Lower leg skin (tissue), 4 donors: ENCODE data around the gene ATPAF2. TPM values are rescaled to one million over a fixed set of nuclear protein-coding genes. Genes with fewer than 3 reads are reported as not detected.

Experiments
- DNase-seq, 2 donors: peaks; one replicate each; pipeline ENCODE4 v3.0.0-alpha.2; 2019; ENCODE audit warnings: low spot score in 2 of 2
- H3K4me3 ChIP-seq: fragments of 200-600 bp; sonication (generic); 2 replicates; pipeline ENCODE4 v1.5.1; 2017; ENCODE audit warnings: mild to moderate bottlenecking, low read depth; ENCODE audit not compliant: poor library complexity, severe bottlenecking
- POLR2A ChIP-seq, 2 donors: fragments of 450-650 bp; IDR thresholded peaks; one replicate each; pipeline ENCODE4 v1.6.1; 2016 to 2017; ENCODE audit warnings: antibody characterized with exemption in 2 of 2, mild to moderate bottlenecking in 1 of 2, moderate library complexity in 1 of 2
- WGBS, 2 donors: methylation state at CpG; one replicate each; pipeline ENCODE4 v1.1.5; 2018; 5-methylcytosine and 5-hydroxymethylcytosine counted together
- intact Hi-C: fragments of 100-400 bp; cut with DNase I; formaldehyde crosslinking; loops from one replicate; pipeline ENCODE4 v1.15.0; 2023; ENCODE audit warnings: low total_unique reads
- total RNA-seq, 4 donors: library from RNA; depleted of rRNA; stranded (reverse); fragments of >200 nt; gene quantifications; one replicate each; pipeline ENCODE4 v1.1.0, GENCODE V29; 2016
- TF ChIP-seq, protein P1 (sequence below), 3 donors: fragments of 450-650 bp; IDR thresholded peaks; one replicate each; pipeline ENCODE4 v1.5.1; 2016; ENCODE audit warnings: antibody characterized with exemption in 3 of 3, mild to moderate bottlenecking in 3 of 3, moderate library complexity in 2 of 3

Gene ATPAF2
- total RNA-seq, 4 donors from 2014 or later = 17.4 to 32.1 (median 22.9) TPM

DNA sequence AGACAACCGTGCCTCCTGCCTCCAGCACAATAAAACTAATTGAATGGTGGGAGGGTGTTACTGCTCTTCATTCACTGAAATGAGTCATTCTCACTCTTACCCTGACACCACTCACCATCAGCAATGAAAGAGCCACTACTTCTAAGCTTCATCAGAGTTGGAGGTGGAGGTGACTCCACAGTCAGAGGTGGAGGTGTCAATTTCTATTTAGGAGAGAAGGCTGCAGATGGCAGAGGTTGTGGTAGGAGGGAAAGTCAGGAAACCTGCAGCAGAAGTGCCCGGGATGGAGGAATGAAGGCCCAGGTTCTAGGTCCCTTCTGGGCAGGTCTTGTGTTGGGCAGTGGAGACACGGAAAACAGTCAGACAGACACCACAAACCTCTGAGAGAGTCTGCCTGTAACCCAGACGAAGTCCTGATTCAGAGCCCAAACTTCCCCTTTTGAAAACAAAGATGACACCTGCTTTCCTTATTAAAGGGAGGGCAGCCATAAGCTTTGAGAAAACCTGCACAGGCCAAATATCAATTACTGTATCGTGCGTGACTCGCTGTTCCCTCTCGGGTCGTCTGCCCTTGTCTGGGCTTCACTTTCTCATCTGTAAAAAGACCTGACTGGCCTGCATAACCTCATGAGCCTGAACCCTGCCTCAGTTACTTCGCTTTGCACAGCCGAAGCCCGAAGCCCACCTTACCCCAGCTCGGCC, 668 bp downstream of the ATPAF2 start:
- TF ChIP-seq POLR2A (IDR thresholded peaks at IDR 0.05) = no peak
- TF ChIP-seq, protein P1, sequence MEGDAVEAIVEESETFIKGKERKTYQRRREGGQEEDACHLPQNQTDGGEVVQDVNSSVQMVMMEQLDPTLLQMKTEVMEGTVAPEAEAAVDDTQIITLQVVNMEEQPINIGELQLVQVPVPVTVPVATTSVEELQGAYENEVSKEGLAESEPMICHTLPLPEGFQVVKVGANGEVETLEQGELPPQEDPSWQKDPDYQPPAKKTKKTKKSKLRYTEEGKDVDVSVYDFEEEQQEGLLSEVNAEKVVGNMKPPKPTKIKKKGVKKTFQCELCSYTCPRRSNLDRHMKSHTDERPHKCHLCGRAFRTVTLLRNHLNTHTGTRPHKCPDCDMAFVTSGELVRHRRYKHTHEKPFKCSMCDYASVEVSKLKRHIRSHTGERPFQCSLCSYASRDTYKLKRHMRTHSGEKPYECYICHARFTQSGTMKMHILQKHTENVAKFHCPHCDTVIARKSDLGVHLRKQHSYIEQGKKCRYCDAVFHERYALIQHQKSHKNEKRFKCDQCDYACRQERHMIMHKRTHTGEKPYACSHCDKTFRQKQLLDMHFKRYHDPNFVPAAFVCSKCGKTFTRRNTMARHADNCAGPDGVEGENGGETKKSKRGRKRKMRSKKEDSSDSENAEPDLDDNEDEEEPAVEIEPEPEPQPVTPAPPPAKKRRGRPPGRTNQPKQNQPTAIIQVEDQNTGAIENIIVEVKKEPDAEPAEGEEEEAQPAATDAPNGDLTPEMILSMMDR (IDR thresholded peaks at IDR 0.05) = no peak
- WGBS, 2 donors = 4 to 5% methylated on average over 13 of the region's 13 CpGs
- DNase-seq = no peak
- H3K4me3 ChIP-seq = peak overlapping the region; percentile 75
- intact Hi-C loops = no loop called here

DNA sequence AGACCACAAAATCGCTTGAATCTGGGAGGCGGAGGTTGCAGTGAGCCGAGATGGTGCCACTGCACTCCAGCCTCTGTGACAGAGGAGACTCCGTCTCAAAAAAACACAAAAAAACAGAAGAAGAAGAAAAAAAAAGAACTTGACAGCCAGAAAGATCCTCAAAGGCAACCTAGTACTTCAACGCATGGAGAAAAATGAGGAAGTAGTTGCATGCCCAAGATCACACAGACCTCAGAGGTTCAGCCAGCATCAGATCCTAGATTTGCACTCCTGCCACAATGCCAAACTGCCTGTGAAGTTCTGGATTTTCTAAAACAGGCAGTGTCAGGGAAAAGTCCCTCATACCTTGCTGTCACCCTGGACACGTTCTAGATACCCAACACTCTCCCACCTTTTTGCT, 1.5 kb downstream of the ATPAF2 start:
- WGBS, 2 donors = 71 to 81% methylated on average over 6 of the region's 6 CpGs
- no peak for TF ChIP-seq POLR2A (IDR thresholded peaks at IDR 0.05)
- TF ChIP-seq, protein P1 (IDR thresholded peaks at IDR 0.05) = no peak
- DNase-seq = no peak
- H3K4me3 ChIP-seq = no peak overlapping the region
- intact Hi-C loops = no loop called here

DNA sequence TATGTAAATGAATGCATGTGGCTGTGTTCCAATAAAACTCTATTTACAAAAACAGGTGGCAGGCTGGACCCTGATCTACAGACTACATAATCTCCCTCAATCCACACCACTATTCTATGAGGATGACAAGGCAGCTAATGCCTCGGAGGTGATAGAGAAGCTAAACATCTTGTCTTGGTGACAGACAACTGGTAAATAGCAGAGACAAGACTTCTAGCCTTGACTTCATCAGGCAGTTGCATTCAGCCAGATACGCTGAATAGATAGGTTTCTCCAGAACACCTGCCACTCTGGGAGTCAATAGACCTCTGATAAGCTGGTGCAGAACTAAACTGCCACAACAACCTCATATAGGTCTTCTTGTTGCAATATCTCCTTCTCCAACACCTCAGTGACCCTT, 3.3 kb downstream of the ATPAF2 start:
- no peak overlapping the region for H3K4me3 ChIP-seq
- TF ChIP-seq POLR2A (IDR thresholded peaks at IDR 0.05) = no peak
- TF ChIP-seq, protein P1 (IDR thresholded peaks at IDR 0.05) = no peak
- DNase-seq = peak in 1 of 2 donors; percentile 8
- 79 to 81% methylated on average over 2 of the region's 2 CpGs for WGBS, 2 donors
- intact Hi-C loops = no loop called here

DNA sequence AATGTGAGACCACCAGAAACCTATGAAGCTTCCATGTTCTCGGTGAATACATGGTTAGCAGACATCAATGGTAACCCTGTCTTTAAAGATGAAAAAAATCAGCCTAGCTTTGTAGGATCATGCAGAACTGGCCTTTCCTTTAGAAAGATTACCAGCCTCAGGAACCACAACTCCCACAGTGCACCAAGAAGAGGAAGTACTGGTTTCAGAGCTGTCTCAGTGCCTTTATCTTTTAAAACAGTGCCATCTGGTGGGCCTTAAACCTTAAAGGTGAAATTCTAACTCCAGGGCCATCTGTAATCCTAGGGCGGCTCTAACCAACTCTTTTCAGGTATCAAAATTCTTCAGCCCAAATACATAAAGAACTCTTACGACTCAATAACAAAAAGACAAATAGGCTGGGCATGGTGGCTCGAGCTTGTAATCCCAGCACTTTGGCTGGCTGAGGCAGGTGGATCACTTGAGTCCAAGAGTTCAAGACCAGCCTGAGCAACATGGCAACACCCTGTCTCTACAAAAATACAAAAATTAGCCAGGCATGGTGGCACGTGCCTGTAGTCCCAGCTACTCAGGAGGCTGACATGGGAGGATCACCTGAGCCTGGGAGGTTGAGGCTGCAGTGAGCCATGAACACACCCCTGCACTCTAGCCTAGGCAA, 5.4 kb downstream of the ATPAF2 start:
- no peak overlapping the region for H3K4me3 ChIP-seq
- peak; percentile 68 to 80 for DNase-seq
- TF ChIP-seq, protein P1 (IDR thresholded peaks at IDR 0.05) = peak in 1 of 3 donors; percentile 71
- no peak for TF ChIP-seq POLR2A (IDR thresholded peaks at IDR 0.05)
- 26 to 27% methylated on average over 5 of the region's 5 CpGs for WGBS, 2 donors
- intact Hi-C loops = no loop called here

DNA sequence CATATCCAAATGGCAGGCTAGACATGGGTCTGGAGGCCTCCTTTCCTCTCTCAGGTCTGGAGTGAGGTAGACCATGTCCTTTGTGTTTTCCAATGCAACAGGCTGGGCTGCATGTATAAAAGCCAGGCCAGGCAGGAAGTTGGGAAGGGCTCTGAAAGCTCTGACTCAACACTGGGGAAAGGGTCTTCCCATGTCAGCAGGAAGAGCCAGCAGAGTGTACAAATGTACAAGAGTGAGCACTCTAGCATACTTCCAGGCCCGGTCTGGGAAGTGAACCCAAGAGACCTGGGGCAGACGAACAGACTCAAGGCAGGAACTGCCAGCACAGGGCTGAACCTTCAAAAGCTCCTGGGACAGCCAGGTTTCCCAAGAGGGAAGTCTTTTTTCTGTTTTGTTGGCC, 7.0 kb downstream of the ATPAF2 start:
- intact Hi-C loops = no loop called here

More for the DNA sequence above, 7.0 kb downstream of the ATPAF2 start:
- no peak for TF ChIP-seq POLR2A (IDR thresholded peaks at IDR 0.05)
- TF ChIP-seq, protein P1 (IDR thresholded peaks at IDR 0.05) = no peak
- DNase-seq = peak in 1 of 2 donors; percentile 66
- WGBS, 2 donors = 53 to 62% methylated on average over 2 of the region's 2 CpGs
- no peak overlapping the region for H3K4me3 ChIP-seq
